GM12864 (cell line): Measurements from ENCODE around the gene ARHGEF4.

Source experiments
- DNase-seq: peaks from one replicate; pipeline ENCODE4 v3.0.0-alpha.2; 2011; ENCODE audit warnings: low read depth
- H3K4me3 ChIP-seq: 2 replicates; pipeline ENCODE4 v1.5.1; 2011; ENCODE audit warnings: mild to moderate bottlenecking, low read depth, low read length, control low read depth
- CTCF ChIP-seq: IDR thresholded peaks from 2 replicates; pipeline ENCODE4 v1.5.1; 2011; ENCODE audit warnings: low read depth, mild to moderate bottlenecking, moderate library complexity, low read length, control low read depth, inconsistent platforms; ENCODE audit errors: missing control alignments

Gene ARHGEF4

GRCh38 chr2:130930740-130931659 lies 94.3 kb downstream of the ARHGEF4 start:
- TF ChIP-seq CTCF, result no peak
- no peak overlapping the region for H3K4me3 ChIP-seq
- DNase-seq, result no peak

GRCh38 chr2:130933501-130933900 lies 96.8 kb downstream of the ARHGEF4 start:
- no peak for TF ChIP-seq CTCF
- no peak overlapping the region for H3K4me3 ChIP-seq
- DNase-seq, result no peak

GRCh38 chr2:130936451-130936850 lies 99.7 kb downstream of the ARHGEF4 start:
- no peak overlapping the region for H3K4me3 ChIP-seq
- DNase-seq, result no peak
- TF ChIP-seq CTCF, result no peak

- H3K4me3 ChIP-seq, result no peak overlapping the region
- DNase-seq, result no peak
- TF ChIP-seq CTCF, result no peak
These were observed 111.3 kb downstream of the ARHGEF4 start for GRCh38 chr2:130947967-130948366.

GRCh38 chr2:130949954-130950353 lies 113.2 kb downstream of the ARHGEF4 start:
- no peak for TF ChIP-seq CTCF
- no peak for DNase-seq
- no peak overlapping the region for H3K4me3 ChIP-seq

- no peak for TF ChIP-seq CTCF
- no peak overlapping the region for H3K4me3 ChIP-seq
- DNase-seq, result no peak
These were observed 114.3 kb downstream of the ARHGEF4 start for GRCh38 chr2:130951018-130951417.

- no peak for DNase-seq
- no peak overlapping the region for H3K4me3 ChIP-seq
These were observed 118.2 kb downstream of the ARHGEF4 start for GRCh38 chr2:130954873-130955272.

More at GRCh38 chr2:130954873-130955272, 118.2 kb downstream of the ARHGEF4 start:
- TF ChIP-seq CTCF, result no peak
